Type B pancreatic cell (in vitro differentiated cells): ENCODE measurements around the gene CPB2. TPM values are rescaled to one million over a fixed set of nuclear protein-coding genes. Genes with fewer than 3 reads are reported as not detected.

Experiments
- DNase-seq: peaks from one replicate; pipeline ENCODE4 v3.0.0; 2021; ENCODE audit warnings: mixed read lengths; ENCODE audit not compliant: unreplicated experiment; ENCODE audit errors: extremely low spot score
- H3K27ac Mint-ChIP-seq: 2 replicates; pipeline ENCODE4 v1.8.0; 2021; ENCODE audit warnings: mild to moderate bottlenecking, mixed read lengths
- H3K27me3 Mint-ChIP-seq: 2 replicates; pipeline ENCODE4 v1.8.0; 2021; ENCODE audit warnings: mixed read lengths
- H3K36me3 Mint-ChIP-seq: 2 replicates; pipeline ENCODE4 v1.8.0; 2021; ENCODE audit warnings: mixed read lengths
- H3K4me1 Mint-ChIP-seq: one replicate; pipeline ENCODE4 v1.8.0; 2021; ENCODE audit warnings: mixed read lengths; ENCODE audit not compliant: unreplicated experiment
- H3K4me3 Mint-ChIP-seq: 2 replicates; pipeline ENCODE4 v1.8.0; 2021; ENCODE audit warnings: mild to moderate bottlenecking, mixed read lengths
- H3K9me3 Mint-ChIP-seq: 2 replicates; pipeline ENCODE4 v1.8.0; 2021; ENCODE audit warnings: mixed read lengths
- CTCF ChIP-seq: fragments of 200-600 bp; sonication (generic); conservative IDR thresholded peaks from 2 replicates; pipeline ENCODE4 v1.5.0; 2021; ENCODE audit warnings: antibody characterized with exemption, mild to moderate bottlenecking
- total RNA-seq: library from RNA; stranded (reverse); gene quantifications from 2 replicates; pipeline ENCODE4 v1.2.1, GENCODE V29; 2021; ENCODE audit warnings: low replicate concordance

Gene CPB2
- total RNA-seq, 1 donor from 2014 or later = 0.19 TPM

GRCh38 chr13:46039411-46040182 lies 65.2 kb downstream of the CPB2 start:
- Mint-ChIP-seq H3K27me3 (no peaks in the 10 kb centered on the region), H3K9me3 (no peaks in the 10 kb centered on the region), H3K4me3 (no peak overlapping the region), H3K36me3 (peaks cover 34% of the 10 kb centered on the region), H3K27ac (no peak overlapping the region), H3K4me1 (no peaks in the 10 kb centered on the region)
- DNase-seq = no peak
- TF ChIP-seq CTCF = no peak

- H3K4me3 Mint-ChIP-seq = no peak overlapping the region
- H3K36me3 Mint-ChIP-seq = peaks cover 47% of the 10 kb centered on the region
- H3K27me3 Mint-ChIP-seq = no peaks in the 10 kb centered on the region
- no peaks in the 10 kb centered on the region for H3K4me1 Mint-ChIP-seq
- no peak for DNase-seq
- no peaks in the 10 kb centered on the region for H3K9me3 Mint-ChIP-seq
- TF ChIP-seq CTCF = no peak
- no peak overlapping the region for H3K27ac Mint-ChIP-seq
Measured at GRCh38 chr13:46038296-46038695, 66.5 kb downstream of the CPB2 start.

- Mint-ChIP-seq H3K9me3 (peaks cover 2% of the 10 kb centered on the region), H3K36me3 (peaks cover 50% of the 10 kb centered on the region), H3K27ac (no peak overlapping the region), H3K27me3 (no peaks in the 10 kb centered on the region), H3K4me1 (no peaks in the 10 kb centered on the region), H3K4me3 (no peak overlapping the region)
- no peak for TF ChIP-seq CTCF
- no peak for DNase-seq
Measured at GRCh38 chr13:46035066-46035465, 69.8 kb downstream of the CPB2 start.

GRCh38 chr13:46032341-46032740 lies 72.5 kb downstream of the CPB2 start:
- Mint-ChIP-seq H3K27ac (no peak overlapping the region), H3K27me3 (no peaks in the 10 kb centered on the region), H3K36me3 (peaks cover 63% of the 10 kb centered on the region), H3K9me3 (peaks cover 4% of the 10 kb centered on the region), H3K4me1 (no peaks in the 10 kb centered on the region), H3K4me3 (no peak overlapping the region)
- DNase-seq = no peak
- no peak for TF ChIP-seq CTCF

- H3K9me3 Mint-ChIP-seq = peaks cover 4% of the 10 kb centered on the region
Measured at GRCh38 chr13:46031581-46032263, 73.1 kb downstream of the CPB2 start.

More at GRCh38 chr13:46031581-46032263, 73.1 kb downstream of the CPB2 start:
- no peak for DNase-seq
- H3K4me3 Mint-ChIP-seq = no peak overlapping the region
- no peaks in the 10 kb centered on the region for H3K27me3 Mint-ChIP-seq
- no peak overlapping the region for H3K27ac Mint-ChIP-seq
- H3K4me1 Mint-ChIP-seq = no peaks in the 10 kb centered on the region
- TF ChIP-seq CTCF = no peak
- peaks cover 64% of the 10 kb centered on the region for H3K36me3 Mint-ChIP-seq
